Measurements from ENCODE around the gene C1S.

DNA sequence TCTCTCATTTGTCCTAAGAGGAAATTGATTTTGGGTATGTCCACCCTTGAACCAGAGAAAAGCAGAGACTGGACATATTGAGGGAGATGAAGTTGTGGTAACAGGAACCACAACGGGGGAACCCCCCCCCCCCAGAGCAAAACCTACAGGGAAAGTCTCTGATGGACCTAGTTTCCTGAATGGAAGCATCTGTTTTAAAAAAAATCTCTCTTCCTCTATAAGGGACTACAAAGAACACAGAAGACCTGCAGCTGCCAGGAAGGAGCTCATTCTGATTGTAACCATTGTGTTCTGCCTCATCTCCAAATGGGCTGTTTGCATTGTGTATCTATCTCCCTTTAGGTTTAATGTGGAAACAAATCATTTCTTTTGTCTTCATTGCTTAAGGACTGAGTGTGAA lies 13.4 kb downstream of the C1S start:
- TF ChIP-seq, protein P1, sequence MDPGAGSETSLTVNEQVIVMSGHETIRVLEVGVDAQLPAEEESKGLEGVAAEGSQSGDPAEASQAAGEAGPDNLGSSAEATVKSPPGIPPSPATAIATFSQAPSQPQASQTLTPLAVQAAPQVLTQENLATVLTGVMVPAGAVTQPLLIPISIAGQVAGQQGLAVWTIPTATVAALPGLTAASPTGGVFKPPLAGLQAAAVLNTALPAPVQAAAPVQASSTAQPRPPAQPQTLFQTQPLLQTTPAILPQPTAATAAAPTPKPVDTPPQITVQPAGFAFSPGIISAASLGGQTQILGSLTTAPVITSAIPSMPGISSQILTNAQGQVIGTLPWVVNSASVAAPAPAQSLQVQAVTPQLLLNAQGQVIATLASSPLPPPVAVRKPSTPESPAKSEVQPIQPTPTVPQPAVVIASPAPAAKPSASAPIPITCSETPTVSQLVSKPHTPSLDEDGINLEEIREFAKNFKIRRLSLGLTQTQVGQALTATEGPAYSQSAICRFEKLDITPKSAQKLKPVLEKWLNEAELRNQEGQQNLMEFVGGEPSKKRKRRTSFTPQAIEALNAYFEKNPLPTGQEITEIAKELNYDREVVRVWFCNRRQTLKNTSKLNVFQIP (CRISPR knock-in tag; IDR thresholded peaks at IDR 0.05; ENCODE audit: borderline replicate concordance, low read depth): no peak
- TF ChIP-seq TOX (CRISPR knock-in tag; IDR thresholded peaks at IDR 0.05; ENCODE audit: borderline replicate concordance): no peak
- TF ChIP-seq ZFP30 (CRISPR knock-in tag; IDR thresholded peaks at IDR 0.05): no peak
- TF ChIP-seq TCF4 (CRISPR knock-in tag; IDR thresholded peaks at IDR 0.05; ENCODE audit: borderline replicate concordance): no peak
- TF ChIP-seq, protein P2, sequence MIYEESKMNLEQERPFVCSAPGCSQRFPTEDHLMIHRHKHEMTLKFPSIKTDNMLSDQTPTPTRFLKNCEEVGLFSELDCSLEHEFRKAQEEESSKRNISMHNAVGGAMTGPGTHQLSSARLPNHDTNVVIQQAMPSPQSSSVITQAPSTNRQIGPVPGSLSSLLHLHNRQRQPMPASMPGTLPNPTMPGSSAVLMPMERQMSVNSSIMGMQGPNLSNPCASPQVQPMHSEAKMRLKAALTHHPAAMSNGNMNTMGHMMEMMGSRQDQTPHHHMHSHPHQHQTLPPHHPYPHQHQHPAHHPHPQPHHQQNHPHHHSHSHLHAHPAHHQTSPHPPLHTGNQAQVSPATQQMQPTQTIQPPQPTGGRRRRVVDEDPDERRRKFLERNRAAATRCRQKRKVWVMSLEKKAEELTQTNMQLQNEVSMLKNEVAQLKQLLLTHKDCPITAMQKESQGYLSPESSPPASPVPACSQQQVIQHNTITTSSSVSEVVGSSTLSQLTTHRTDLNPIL (CRISPR knock-in tag; IDR thresholded peaks at IDR 0.05; ENCODE audit: low read depth): no peak
- no peak for TF ChIP-seq ZNF8 (CRISPR knock-in tag; IDR thresholded peaks at IDR 0.05)
- no peak for TF ChIP-seq SNAI2 (CRISPR knock-in tag; IDR thresholded peaks at IDR 0.05)
- TF ChIP-seq OSR1 (CRISPR knock-in tag; IDR thresholded peaks at IDR 0.05): no peak
- TF ChIP-seq, protein P3, sequence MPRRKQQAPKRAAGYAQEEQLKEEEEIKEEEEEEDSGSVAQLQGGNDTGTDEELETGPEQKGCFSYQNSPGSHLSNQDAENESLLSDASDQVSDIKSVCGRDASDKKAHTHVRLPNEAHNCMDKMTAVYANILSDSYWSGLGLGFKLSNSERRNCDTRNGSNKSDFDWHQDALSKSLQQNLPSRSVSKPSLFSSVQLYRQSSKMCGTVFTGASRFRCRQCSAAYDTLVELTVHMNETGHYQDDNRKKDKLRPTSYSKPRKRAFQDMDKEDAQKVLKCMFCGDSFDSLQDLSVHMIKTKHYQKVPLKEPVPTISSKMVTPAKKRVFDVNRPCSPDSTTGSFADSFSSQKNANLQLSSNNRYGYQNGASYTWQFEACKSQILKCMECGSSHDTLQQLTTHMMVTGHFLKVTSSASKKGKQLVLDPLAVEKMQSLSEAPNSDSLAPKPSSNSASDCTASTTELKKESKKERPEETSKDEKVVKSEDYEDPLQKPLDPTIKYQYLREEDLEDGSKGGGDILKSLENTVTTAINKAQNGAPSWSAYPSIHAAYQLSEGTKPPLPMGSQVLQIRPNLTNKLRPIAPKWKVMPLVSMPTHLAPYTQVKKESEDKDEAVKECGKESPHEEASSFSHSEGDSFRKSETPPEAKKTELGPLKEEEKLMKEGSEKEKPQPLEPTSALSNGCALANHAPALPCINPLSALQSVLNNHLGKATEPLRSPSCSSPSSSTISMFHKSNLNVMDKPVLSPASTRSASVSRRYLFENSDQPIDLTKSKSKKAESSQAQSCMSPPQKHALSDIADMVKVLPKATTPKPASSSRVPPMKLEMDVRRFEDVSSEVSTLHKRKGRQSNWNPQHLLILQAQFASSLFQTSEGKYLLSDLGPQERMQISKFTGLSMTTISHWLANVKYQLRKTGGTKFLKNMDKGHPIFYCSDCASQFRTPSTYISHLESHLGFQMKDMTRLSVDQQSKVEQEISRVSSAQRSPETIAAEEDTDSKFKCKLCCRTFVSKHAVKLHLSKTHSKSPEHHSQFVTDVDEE (CRISPR knock-in tag; IDR thresholded peaks at IDR 0.05): no peak
- no peak for TF ChIP-seq PATZ1 (CRISPR knock-in tag; IDR thresholded peaks at IDR 0.05; ENCODE audit: borderline replicate concordance)

Data from SK-N-SH treated with all-trans-retinoic acid at 6 μM for 48 hours (cell line).